Transverse colon (tissue), 4 donors: ENCODE results near the gene MMP11. TPM values are rescaled to one million over a fixed set of nuclear protein-coding genes. Genes with fewer than 3 reads are reported as not detected.
A peak's percentile ranks its signal among the peaks of the same experiment; 100 is the strongest.

Experiments
- DNase-seq: peaks from one replicate; pipeline ENCODE4 v3.0.0-alpha.2; 2019
- H3K27ac ChIP-seq, 4 donors: fragments of 200-600 bp; sonication (generic); 2 replicates each; pipeline ENCODE4 v1.5.1; 2016 to 2018; ENCODE audit warnings: inconsistent platforms in 4 of 4
- H3K27me3 ChIP-seq: fragments of 200-600 bp; sonication (generic); 2 replicates; pipeline ENCODE4 v1.5.1; 2017; ENCODE audit warnings: inconsistent platforms
- H3K36me3 ChIP-seq, 4 donors: fragments of 200-600 bp; sonication (generic); 2 replicates each; pipeline ENCODE4 v1.5.1; 2017 to 2019; ENCODE audit warnings: inconsistent platforms in 4 of 4
- H3K4me1 ChIP-seq, 4 donors: fragments of 200-600 bp; sonication (generic); 2 replicates each; pipeline ENCODE4 v1.5.1; 2017 to 2020; ENCODE audit warnings: inconsistent platforms in 4 of 4
- H3K4me3 ChIP-seq, 4 donors: fragments of 200-600 bp; sonication (generic); 1 replicate in 1 of 4; 2 replicates in 3 of 4; pipeline versions ENCODE4 v1.5.1 to v1.6.1; 2017 to 2019; ENCODE audit warnings: inconsistent platforms in 4 of 4
- H3K9me3 ChIP-seq, 2 donors: fragments of 200-600 bp; sonication (generic); 2 replicates each; pipeline ENCODE4 v1.5.1; 2017 to 2019; ENCODE audit warnings: inconsistent platforms in 2 of 2
- CTCF ChIP-seq, 5 experiments: fragments of 200-600 bp in 3 of 5; fragments of 450-650 bp in 2 of 5; sonication (generic) in 3 of 5; IDR thresholded peaks; 1 replicate in 2 of 5; 2 replicates in 3 of 5; pipeline ENCODE4 v1.5.1; 2016 to 2017; ENCODE audit warnings: antibody characterized with exemption in 5 of 5, inconsistent platforms in 3 of 5, mild to moderate bottlenecking in 2 of 5, moderate library complexity in 1 of 5
- EP300 ChIP-seq: sonication (generic); formaldehyde crosslinking; IDR thresholded peaks from one replicate; pipeline ENCODE4 v1.6.1; 2017; ENCODE audit warnings: antibody characterized with exemption, low read depth
- POLR2A ChIP-seq: fragments of 450-650 bp; IDR thresholded peaks from one replicate; pipeline ENCODE4 v1.6.1; 2016; ENCODE audit warnings: antibody characterized with exemption, mild to moderate bottlenecking, moderate library complexity
- POLR2AphosphoS5 ChIP-seq, 3 donors: sonication (generic); formaldehyde crosslinking; IDR thresholded peaks; one replicate each; pipeline ENCODE4 v1.6.1; 2016; ENCODE audit warnings: antibody characterized with exemption in 3 of 3
- WGBS, 2 donors: methylation state at CpG; one replicate each; pipeline ENCODE4 v1.1.5; 2018; ENCODE audit warnings: low coverage in 1 of 2; 5-methylcytosine and 5-hydroxymethylcytosine counted together
- in situ Hi-C, 4 donors: fragments of 200-750 bp; cut with MboI; loops; one replicate each; pipeline versions ENCODE4 v1.15.0 to v1.15.1; 2017; ENCODE audit warnings: low sequenced_read_pairs in 3 of 4, low pct_ligation_motif_present in 1 of 4, low pct_unique_long_range_greater_than_20kb in 1 of 4
- intact Hi-C: fragments of 100-400 bp; cut with DNase I; formaldehyde crosslinking; loops from one replicate; pipeline ENCODE4 v1.15.1; 2023; ENCODE audit warnings: low total_unique reads
- total RNA-seq, 4 donors: library from RNA; depleted of rRNA; stranded (reverse); fragments of >200 nt; gene quantifications; one replicate each; pipeline ENCODE4 v1.1.0, GENCODE V29; 2016

MMP11 gene
- total RNA-seq, 4 donors from 2014 or later, result 1.2 to 2.2 (median 1.6) TPM

DNA sequence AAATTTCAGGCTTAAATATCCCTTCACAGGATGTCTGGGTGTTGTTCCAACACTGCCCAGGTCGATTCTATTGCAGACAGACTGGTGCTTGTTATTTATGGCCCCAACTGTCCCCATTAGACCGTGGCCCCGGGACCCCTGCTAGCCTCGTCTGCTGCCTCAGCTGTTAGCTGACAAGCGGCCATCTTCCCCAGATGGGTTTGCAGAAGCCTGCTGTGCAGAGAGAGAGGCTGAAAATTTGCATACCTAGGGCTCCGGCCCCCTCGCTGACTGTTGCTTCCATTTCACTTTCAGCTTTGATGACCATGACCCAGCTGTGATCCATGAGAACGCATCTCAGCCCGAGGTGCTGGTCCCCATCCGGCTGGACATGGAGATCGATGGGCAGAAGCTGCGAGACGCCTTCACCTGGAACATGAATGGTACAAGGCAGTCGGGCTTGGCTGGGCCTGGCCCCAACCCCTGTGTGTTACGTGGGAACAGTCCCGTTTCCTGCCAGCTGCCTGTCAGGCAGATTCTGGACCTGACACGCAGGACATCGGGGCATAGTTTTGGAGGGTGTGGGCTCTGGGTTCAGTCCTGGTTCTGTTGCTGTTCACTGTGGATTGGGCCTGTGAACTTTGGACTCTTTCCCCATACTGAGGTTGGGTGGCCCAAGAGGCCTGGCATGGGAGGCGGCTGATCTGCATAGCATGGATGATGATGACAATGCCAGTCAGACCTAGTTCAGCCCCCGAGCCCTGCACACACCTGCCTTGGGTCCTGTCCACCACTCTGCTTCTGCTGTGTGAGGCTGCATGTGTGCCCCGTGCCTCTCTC lies 30.6 kb downstream of the MMP11 start:
- no peak overlapping the region for H3K4me3 ChIP-seq
- 90% methylated on average over 21 of the region's 21 CpGs; no CpG with 5 or more reads in 1 of the 2 donors for WGBS, 2 donors
- H3K36me3 ChIP-seq, result peaks cover 0 to 59% (median 23%) of the 10 kb centered on the region in 4 donors
- H3K27ac ChIP-seq, result peak overlapping the region in 1 of 4 donors; percentile 26
- H3K27me3 ChIP-seq, result no peaks in the 10 kb centered on the region
- intact Hi-C loops (no loop called here), in situ Hi-C loops (no loop called here)
- H3K9me3 ChIP-seq, result no peaks in the 10 kb centered on the region
- no peaks in the 10 kb centered on the region for H3K4me1 ChIP-seq
- TF ChIP-seq POLR2AphosphoS5 (IDR thresholded peaks at IDR 0.05), result peak in 1 of 3 donors; percentile 30
- TF ChIP-seq EP300, result no peak
- DNase-seq, result peak; percentile 45

GRCh38 chr22:23804781-23805291 lies 32.2 kb downstream of the MMP11 start:
- peak overlapping the region in 1 of 4 donors; percentile 34 for H3K27ac ChIP-seq
- TF ChIP-seq EP300 (no peak), CTCF (IDR thresholded peaks at IDR 0.05) (no peak), POLR2AphosphoS5 (IDR thresholded peaks at IDR 0.05) (no peak), POLR2A (no peak)
- WGBS, 2 donors, result 77% methylated on average over 12 of the region's 12 CpGs; no CpG with 5 or more reads in 1 of the 2 donors
- DNase-seq, result no peak
- peaks cover 0 to 59% (median 22%) of the 10 kb centered on the region in 4 donors for H3K36me3 ChIP-seq
- in situ Hi-C loops, result no loop called here
- H3K9me3 ChIP-seq, result no peaks in the 10 kb centered on the region
- no peak overlapping the region for H3K4me3 ChIP-seq
- intact Hi-C loops, result no loop called here
- no peaks in the 10 kb centered on the region for H3K4me1 ChIP-seq
- H3K27me3 ChIP-seq, result no peaks in the 10 kb centered on the region

DNA sequence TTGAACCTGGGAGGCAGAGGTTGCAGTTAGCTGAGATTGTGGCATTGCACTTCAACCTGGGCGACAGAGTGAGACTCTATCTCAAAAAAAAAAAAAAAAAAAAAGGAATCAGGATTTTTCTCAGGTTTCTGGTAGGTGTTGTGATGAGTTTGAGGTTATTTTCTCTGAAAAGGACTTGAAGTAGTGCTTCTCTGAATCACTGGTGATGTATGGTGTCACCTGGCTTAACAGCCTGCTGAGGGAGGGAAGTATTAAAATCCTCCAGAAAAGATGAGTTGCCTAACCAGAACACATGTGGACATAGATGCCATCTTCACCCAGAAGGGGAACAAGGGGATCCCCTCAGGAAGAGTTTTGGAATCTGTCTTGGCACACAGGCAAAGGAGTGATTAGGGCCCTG lies 34.2 kb downstream of the MMP11 start:
- H3K4me1 ChIP-seq, result no peaks in the 10 kb centered on the region
- TF ChIP-seq EP300, result no peak
- no peak for TF ChIP-seq POLR2A
- TF ChIP-seq CTCF (IDR thresholded peaks at IDR 0.05), result no peak
- TF ChIP-seq POLR2AphosphoS5 (IDR thresholded peaks at IDR 0.05), result no peak
- no peak overlapping the region for H3K4me3 ChIP-seq
- H3K36me3 ChIP-seq, result peaks cover 0 to 56% (median 13%) of the 10 kb centered on the region in 4 donors
- no peaks in the 10 kb centered on the region for H3K9me3 ChIP-seq
- H3K27ac ChIP-seq, result no peak overlapping the region
- intact Hi-C loops, result no loop called here
- in situ Hi-C loops, result no loop called here
- no peaks in the 10 kb centered on the region for H3K27me3 ChIP-seq
- DNase-seq, result no peak
- 89 to 100% methylated on average over 1 of the region's 1 CpG for WGBS, 2 donors

DNA sequence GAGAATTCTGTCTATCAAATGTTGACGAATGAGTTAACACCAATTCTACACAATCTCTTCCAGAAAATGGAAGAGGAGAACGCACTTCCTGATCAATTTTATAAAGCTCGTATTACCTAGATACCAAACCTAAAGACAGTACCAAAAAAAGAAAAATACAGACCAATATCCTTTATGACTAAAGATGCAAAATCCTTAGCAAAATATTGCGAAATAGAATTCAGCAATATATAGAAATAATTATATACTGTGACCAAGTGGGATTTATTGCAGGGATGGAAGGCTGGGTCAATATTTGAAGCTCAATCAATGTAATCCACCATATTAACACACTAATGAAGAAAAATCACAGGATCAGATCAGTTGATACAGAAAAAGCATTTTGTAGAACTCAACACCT lies 39.7 kb downstream of the MMP11 start:
- no peak for TF ChIP-seq EP300
- TF ChIP-seq CTCF (IDR thresholded peaks at IDR 0.05), result no peak
- no peak for TF ChIP-seq POLR2AphosphoS5 (IDR thresholded peaks at IDR 0.05)
- no peak for TF ChIP-seq POLR2A
- Histone ChIP-seq H3K36me3 (peaks cover 0 to 24% (median 7%) of the 10 kb centered on the region in 4 donors), H3K9me3 (no peaks in the 10 kb centered on the region), H3K27ac (no peak overlapping the region), H3K4me1 (no peaks in the 10 kb centered on the region), H3K27me3 (no peaks in the 10 kb centered on the region), H3K4me3 (no peak overlapping the region)
- no peak for DNase-seq
- intact Hi-C loops, result no loop called here
- 98 to 100% methylated on average over 3 to 4 of the region's 4 CpGs for WGBS, 2 donors
- in situ Hi-C loops, result no loop called here
